Left ventricle myocardium superior (tissue), 1 donor: ENCODE measurements around the gene PIGW. TPM values are rescaled to one million over a fixed set of nuclear protein-coding genes. Genes with fewer than 3 reads are reported as not detected.

Experiments
- ATAC-seq: fragments of 200-7000 bp; cut with Tn5 transposase; one replicate; pipeline ENCODE4 v1.9.1; 2020; ENCODE audit warnings: mild to moderate bottlenecking, moderate library complexity
- DNase-seq: peaks from one replicate; pipeline ENCODE4 v3.0.0-alpha.2; 2020
- intact Hi-C: fragments of 100-400 bp; cut with micrococcal nuclease; formaldehyde crosslinking; loops from one replicate; pipeline ENCODE4 v1.11.0; 2022
- total RNA-seq: library from RNA; stranded (reverse); fragmentation: NEBNext Ultra II Directional; extraction: Animal tissue kit (Norgen Biotek cat#: 25700); gene quantifications from one replicate; pipeline ENCODE4 v1.2.1, GENCODE V29; 2021
- donor health status: DM: no; HTN: yes; CAD: no; lungs with severe emphysema.

The PIGW gene
- total RNA-seq, 1 donor from 2014 or later: 3.5 TPM

DNA sequence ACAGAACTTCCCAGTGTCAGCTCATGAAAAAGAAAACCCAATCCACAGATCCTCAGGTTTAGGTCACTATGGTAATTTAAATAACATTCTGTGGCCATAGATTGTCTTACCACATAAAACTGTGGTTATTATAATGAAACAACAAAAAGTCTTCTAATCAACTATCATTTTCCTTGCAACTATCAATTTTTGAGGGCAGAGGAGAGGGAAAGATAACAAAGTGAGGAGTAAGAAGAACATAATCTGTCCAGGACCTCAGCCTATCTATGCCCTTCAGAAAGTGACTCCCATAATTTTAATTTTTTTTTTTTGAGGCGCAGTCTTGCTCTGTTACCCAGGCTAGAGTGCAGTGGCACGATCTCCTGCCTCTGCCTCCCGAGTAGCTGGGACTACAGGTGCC lies 5.9 kb downstream of the PIGW start:
- ATAC-seq: no peak
- no peak for DNase-seq
- intact Hi-C loops: no loop called here

DNA sequence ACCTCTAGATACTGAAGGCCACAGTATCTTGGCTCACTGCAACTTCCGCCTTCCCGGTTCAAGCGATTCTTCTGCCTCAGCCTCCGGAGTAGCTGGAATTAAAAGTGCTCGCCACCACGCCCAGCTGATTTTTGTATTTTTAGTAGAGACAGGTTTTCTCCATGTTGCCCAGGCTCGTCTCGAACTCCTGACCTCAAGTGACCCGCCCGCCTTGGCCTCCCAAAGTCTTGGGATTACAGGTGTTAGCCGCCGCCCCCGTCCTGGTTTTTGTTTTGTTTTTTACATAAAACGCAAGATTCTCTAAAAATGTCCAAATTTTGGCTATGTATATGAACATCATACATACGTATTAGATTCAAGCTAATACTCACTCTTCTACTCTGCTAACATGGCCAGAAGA lies 8.0 kb downstream of the PIGW start:
- no peak for ATAC-seq
- intact Hi-C loops: no loop called here

DNA sequence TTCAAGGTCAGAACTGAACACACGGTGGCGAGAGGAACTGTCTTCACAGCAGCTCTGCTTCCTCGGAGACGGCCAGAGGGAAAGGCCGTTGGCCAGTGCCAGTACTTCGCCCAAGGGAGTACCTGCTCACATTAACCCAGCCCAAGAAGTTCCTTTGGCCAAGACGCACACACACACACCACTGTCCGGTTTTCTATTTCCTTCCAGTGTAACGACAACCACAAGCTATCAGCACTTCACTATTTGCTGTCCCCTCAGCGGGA lies 9.2 kb downstream of the PIGW start:
- DNase-seq: no peak
- intact Hi-C loops: no loop called here
- ATAC-seq: peak; percentile 1

More for the DNA sequence above, 8.0 kb downstream of the PIGW start:
- no peak for DNase-seq

DNA sequence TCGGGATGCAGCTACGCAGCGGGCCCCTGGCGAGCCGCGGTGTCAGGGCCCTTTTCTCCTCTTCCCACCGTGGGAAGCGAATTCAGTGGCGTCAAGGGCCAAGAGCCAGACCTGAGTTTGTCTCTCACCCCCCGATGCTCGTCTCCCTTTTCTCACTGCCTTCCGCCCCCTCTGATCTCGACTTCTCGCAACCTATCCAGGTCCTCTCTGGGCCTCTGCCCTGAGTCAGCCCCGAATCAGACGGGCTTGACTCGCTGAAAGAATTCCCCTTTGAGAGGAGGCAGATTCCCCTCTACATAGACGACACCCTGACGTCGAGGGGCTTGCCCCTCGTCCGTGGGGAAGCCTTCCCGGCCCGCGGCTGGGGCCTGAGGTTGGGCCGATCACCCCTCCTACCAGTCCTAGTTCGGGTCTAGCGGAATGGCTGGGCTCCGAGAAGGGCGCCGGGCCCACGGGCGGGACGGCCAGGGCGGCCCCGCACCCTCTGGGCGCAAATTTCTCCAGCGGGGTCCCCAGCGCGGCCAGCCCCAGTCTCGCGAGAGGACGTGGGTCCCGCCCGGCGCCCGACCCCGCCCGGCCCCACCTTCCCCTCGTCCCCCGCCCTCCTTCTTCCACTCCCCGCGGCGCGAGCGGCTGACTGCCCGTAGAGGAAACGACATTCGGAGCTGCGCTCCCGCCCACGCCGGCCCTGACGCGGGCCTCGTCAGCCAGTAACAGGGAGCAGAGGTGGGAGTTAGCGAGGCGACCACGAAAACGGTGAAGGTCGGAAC lies 9.7 kb downstream of the PIGW start, which contains the start of gene GGNBP2:
TSS of gene GGNBP2 (plus strand) at position 613 of the 770 bp plus-strand sequence. CDS start 806 bp downstream, outside the sequence.
- DNase-seq (peak; percentile 96), ATAC-seq (peak; percentile 92)
- intact Hi-C loops: no loop called here

DNA sequence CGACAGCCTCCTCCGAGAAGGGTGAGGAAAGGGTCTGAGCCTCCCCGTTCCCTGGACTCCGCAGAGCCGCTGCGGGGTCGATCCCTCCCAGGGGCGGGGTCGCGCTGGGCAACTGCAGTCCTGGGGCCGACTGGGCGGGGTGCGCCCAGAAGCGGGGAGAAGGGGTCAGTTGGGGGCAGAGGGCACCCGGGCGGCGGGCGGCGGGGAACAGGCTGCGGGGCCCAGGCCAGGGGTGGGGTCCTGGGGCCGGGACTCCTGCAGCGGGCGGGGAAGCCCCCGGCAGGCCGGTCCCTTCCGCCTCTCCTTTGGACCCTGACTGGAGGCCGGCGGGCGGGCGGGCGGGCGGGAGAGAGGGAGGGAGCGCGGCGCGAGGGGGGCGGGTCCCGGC lies 10.3 kb downstream of the PIGW start:
- intact Hi-C loops: no loop called here
- no peak for DNase-seq

DNA sequence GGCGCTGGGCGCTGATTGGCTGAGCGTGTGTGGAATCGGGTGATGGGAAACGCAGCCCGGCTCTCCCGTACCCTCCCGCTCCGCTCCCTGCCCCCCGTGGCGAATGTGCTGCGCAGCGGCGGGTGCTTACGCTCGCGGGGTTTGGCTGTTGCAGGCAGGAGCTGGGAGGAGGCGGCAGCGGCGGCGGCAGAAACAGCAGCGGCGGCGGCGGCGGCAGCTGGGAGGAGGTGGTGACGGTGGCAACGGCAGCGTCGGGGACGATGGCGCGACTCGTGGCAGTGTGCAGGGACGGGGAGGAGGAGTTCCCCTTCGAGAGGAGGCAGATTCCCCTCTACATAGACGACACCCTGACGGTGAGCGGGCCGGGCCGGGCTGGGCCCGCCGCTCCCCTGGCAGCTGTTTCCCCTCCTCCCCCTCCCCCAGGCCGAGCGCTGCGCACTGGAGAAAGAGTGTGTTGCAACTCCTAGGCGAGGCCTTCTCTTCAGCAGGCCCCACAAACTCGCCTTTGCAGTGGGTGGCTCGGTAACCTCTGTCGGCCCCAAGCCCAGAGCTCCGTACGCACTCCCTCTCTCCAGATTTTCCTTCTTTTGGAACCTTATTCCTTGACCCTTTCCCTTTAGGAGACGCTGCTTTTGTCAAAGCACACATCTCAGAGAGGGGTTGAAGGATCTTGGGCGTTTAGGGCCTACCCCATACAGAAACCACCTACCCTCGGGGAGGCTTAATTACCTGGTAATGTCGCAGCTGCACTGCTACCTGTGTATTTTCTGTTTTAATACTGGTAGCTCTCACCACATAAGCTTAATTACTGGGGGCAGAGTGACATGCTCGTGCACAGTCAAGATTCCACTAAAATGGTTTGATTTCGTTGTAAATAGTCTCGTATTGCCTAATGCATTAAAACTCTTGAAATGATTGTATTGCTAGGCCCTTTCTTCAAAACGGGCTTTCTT lies 11.0 kb downstream of the PIGW start:
- DNase-seq (peak; percentile 97), ATAC-seq (peak; percentile 92)
- intact Hi-C loops: no loop called here

More for the DNA sequence above, 10.3 kb downstream of the PIGW start:
- ATAC-seq: peak; percentile 69

DNA sequence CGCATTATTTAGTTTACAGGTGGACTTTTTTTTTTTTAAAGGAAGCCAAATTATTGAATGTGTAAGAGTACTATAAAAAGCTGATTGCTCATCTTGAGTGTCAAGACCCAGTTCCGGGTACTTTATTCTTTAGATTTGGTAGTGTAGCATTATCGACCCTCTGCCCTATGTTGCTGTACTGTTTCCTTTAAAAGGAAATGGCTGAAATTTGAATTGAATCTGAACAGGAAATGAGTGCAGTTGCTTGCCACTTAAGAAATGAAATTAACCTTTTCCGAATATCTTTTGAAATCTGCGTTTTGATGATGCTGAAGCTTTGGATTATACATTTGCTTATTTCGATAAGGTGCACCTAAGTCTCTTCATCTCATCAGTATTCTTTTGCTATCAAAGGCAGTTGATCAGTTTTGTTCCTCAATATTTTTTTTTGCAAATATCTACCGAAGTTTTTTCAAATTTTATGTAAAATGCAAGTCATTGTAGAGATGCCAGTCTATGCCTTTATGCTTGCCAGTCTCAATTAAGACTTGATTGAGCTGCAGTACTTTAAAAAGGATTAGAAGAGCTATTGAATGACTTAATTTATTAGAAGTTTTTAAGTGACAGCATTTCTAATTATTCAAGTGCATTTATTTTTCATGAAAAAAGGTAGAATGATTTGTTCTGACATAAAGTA lies 11.8 kb downstream of the PIGW start:
- DNase-seq (no peak), ATAC-seq (no peak)
- intact Hi-C loops: no loop called here

DNA sequence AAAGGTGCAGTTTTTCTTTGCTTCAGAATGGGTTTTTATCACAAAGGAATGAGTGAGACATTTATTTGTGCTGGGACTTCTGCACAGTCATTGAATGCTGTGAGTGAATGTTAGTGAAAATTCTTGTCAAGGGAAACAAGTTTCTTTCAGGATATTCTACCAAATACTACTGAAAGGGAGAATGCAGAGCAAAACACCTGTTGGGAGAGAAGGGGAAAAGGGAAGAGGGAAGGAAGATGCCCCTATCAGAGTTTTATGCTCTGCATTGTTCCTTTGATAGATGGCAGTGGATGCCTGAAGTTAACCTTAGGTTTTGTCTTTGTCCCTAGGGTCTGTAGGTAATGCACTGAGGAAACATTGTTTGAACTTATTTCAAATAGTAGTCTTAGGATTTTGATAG lies 13.0 kb downstream of the PIGW start:
- no peak for DNase-seq
- no peak for ATAC-seq
- intact Hi-C loops: no loop called here

DNA sequence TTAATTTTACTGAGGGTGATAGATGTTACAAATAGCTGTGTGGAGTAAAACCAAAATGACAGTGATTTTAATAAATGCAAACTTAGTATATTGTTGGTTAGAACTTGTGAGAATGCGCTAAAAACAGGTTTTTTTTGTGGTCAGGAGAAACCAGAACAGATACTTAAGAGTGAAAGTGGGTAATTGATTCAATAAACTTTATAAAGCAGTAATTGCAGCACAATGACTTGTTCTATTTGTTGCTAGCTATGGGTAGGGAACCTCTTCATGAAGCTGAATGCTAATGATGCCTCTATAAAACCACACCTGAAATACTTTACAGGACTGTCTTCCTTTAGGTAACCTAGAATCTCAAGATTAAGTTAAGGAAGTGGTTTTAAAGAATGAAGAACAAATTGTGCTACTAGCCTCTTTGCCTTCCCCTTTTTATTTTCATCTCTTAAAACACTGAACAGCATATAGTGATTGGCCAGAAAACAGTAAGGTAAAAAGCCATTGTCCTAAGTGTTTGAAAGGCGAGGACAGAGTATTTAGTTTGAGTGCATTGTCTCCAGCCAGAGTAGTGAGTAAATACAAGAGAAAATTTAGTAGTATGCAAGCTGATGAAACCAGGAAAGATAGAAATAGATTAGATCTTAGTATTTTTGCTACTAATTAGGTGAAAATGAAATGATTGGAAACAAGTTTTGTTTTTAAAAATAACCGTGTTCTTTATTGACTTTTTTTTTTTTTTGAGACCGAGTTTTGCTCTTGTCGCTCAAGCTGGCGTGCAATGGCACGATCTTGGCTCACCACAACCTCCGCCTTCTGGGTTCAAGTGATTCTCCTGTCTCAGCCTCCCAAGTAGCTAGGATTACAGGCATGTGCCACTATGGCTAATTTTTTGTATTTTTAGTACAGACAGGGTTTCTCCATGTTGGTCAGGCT lies 16.0 kb downstream of the PIGW start:
- intact Hi-C loops: no loop called here
- DNase-seq: no peak
- ATAC-seq: no peak

DNA sequence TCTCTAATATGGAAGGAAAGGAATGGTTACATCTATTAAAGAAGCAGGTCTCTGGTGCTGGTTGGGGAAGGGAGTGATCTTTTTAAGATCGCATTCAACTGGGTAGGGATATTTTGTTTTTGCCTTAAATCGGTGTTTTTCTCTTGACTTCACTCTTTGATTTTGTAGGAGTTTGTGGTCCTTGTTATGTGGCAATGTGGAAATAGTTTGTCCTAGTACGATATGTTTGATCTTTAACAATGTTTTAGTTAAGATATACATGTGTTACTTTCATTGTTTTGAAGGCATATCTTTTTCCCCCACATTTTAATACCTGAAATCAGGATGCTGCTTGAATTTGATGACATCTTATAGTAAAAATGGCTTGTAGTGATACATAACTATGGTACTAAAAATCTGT lies 18.7 kb downstream of the PIGW start:
- intact Hi-C loops: no loop called here
- ATAC-seq (no peak), DNase-seq (no peak)

DNA sequence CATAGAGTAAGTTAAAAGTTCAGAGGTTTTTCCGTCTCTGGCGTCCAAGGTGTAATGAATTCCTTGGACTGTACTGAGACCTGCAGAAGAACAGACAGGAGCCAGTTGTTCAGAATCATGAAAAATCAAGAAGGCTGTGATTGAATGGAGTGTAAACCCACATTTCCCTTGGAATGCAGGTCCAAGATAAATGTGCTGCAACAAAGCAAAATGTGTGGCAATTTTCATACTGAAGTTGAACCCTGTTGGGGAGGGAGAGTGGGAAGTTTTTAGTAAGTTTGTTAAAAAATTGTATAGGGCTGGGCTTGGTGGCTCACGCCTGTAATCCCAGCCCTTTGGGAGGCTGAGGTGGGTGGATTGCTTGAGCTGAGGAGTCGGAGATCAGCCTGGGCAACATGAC lies 31.3 kb downstream of the PIGW start:
- ATAC-seq (no peak), DNase-seq (no peak)
- intact Hi-C loops: no loop called here

DNA sequence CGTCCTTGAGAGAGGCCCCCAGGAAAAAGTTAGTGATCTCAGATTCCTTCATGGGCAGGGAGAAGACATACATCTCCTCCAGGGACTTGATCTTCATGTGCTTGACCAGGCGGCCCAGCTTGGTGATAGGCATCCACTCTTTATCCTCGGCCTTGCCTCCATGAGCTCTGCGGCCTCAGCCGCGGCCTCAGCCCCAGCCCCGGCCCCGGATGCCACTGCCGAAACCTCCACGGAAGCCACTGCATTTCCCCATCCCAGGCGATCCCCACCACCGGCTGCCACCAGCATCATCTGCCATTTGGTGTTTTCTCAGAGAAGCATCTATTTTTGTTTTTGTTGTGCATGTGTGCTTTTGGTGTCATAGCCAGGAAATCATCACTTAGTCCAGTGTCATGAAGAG lies 40.2 kb downstream of the PIGW start:
- DNase-seq (no peak), ATAC-seq (no peak)
- intact Hi-C loops: no loop called here

DNA sequence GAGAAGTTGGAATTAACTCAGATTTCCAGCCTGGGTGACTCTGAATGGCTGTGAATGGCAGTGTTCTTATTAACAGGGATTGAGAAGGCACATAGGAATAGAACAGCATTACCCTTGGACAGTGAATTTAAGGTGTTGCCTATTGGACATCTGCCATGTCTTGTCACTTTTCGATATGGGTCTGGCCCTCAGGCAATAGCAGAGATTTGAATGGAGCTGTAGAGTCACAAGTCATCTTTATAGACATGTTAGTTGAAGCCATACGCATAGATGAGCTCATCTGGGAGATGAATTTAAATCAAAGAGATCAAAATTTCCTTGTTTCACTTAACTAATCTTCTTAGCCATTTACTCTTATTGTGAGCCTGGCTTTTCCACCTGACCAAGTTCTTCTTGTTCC lies 42.0 kb downstream of the PIGW start:
- no peak for DNase-seq
- no peak for ATAC-seq
- intact Hi-C loops: no loop called here

DNA sequence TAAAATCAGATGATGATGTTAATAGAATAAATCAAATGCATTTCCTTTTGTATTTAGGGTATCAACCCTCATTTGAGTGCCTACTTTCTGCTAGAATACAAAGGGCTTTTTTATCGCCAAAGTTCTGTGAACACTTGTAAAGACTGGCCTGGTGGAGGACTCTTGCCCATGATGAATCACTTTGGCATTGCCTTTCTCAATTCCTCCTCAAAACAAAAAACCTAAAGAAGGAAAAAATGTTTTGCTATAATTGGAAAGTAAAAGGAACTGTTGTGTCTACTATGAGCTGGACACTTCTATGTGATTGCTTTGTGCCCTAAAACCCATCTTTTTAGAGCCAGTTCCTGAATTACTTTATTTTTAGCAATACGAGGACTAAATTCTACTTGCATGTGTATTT lies 43.9 kb downstream of the PIGW start:
- no peak for ATAC-seq
- DNase-seq: no peak
- intact Hi-C loops: no loop called here

DNA sequence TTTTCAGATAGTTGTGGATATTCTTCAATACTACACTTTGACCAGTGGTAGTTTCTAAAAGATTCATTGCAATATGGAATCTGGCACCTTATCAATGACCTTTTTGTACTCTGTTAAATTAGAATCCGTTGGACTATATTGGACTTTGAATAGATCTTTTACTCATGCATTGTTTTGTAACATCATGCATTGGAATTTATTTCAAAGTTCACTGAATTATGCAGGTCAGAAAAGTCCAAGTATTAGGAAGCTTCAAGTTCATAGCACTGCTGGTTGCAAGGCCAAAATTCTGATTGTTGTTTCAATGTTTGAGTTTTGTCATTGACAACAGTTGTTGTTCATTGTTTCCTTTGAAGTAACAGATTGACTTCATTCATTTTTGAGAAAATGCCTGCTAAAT lies 49.0 kb downstream of the PIGW start:
- intact Hi-C loops: no loop called here
- no peak for DNase-seq

DNA sequence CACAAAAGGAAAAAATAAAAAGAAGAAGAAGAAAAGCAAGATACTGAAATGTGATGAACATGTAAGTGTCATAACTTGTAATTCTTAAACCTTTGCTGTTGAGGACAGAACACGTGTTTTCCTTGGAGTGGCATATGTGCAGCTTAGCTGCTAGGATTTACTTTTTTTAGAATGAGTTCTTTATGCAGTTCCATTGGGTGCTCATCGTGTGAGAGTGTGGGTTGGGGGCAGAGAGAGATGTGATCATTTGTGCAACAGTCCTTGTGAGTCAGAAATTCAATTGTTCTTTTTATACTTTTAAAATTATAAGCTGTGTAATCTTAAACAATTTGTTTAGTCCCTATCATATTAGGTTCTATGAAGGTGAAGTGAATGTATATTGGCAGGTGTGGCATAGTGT lies 51.4 kb downstream of the PIGW start:
- intact Hi-C loops: no loop called here
- DNase-seq: no peak
- no peak for ATAC-seq

More for the DNA sequence above, 49.0 kb downstream of the PIGW start:
- ATAC-seq: no peak
